ENCODE data around the gene PROSER2. TPM values are rescaled to one million over a fixed set of nuclear protein-coding genes. Genes with fewer than 3 reads are reported as not detected.

The PROSER2 gene
- total and polyA plus RNA-seq, 12 donors: 0.34 to 1.6 (median 0.76) TPM

GRCh38 chr10:11858093-11858492 lies 34.9 kb downstream of the PROSER2 start:
- intact Hi-C loops (cut with DNase I): no loop called here
- no peak overlapping the region for H3K4me3 ChIP-seq
- no peaks in the 10 kb centered on the region for H3K4me1 ChIP-seq
- DNase-seq (no peak), ATAC-seq (no peak)
- H3K9me3 ChIP-seq: no peaks in the 10 kb centered on the region
- H3K27me3 ChIP-seq: no peaks in the 10 kb centered on the region
- H3K27ac ChIP-seq: no peak overlapping the region
- TF ChIP-seq, protein P1, sequence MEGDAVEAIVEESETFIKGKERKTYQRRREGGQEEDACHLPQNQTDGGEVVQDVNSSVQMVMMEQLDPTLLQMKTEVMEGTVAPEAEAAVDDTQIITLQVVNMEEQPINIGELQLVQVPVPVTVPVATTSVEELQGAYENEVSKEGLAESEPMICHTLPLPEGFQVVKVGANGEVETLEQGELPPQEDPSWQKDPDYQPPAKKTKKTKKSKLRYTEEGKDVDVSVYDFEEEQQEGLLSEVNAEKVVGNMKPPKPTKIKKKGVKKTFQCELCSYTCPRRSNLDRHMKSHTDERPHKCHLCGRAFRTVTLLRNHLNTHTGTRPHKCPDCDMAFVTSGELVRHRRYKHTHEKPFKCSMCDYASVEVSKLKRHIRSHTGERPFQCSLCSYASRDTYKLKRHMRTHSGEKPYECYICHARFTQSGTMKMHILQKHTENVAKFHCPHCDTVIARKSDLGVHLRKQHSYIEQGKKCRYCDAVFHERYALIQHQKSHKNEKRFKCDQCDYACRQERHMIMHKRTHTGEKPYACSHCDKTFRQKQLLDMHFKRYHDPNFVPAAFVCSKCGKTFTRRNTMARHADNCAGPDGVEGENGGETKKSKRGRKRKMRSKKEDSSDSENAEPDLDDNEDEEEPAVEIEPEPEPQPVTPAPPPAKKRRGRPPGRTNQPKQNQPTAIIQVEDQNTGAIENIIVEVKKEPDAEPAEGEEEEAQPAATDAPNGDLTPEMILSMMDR (IDR thresholded peaks at IDR 0.05): no peak
- H3K36me3 ChIP-seq: peaks cover 0 to 12% (median 0%) of the 10 kb centered on the region in 9 donors
- WGBS, 2 donors: 91 to 94% methylated on average over 6 of the region's 6 CpGs

GRCh38 chr10:11861341-11861740 lies 38.2 kb downstream of the PROSER2 start:
- H3K27ac ChIP-seq: no peak overlapping the region

GRCh38 chr10:11861811-11862428 lies 38.8 kb downstream of the PROSER2 start:
- TF ChIP-seq, protein P1 (IDR thresholded peaks at IDR 0.05): no peak
- Histone ChIP-seq H3K4me3 (no peak overlapping the region), H3K36me3 (peaks cover 0 to 8% (median 0%) of the 10 kb centered on the region in 9 donors), H3K27ac (no peak overlapping the region), H3K4me1 (no peaks in the 10 kb centered on the region), H3K27me3 (no peaks in the 10 kb centered on the region), H3K9me3 (no peaks in the 10 kb centered on the region)
- DNase-seq: no peak
- intact Hi-C loops (cut with DNase I): no loop called here
- ATAC-seq: no peak
- WGBS, 2 donors: 91 to 93% methylated on average over 11 of the region's 11 CpGs

More at GRCh38 chr10:11861341-11861740, 38.2 kb downstream of the PROSER2 start:
- 94 to 95% methylated on average over 11 of the region's 11 CpGs for WGBS, 2 donors
- DNase-seq: no peak
- H3K36me3 ChIP-seq: peaks cover 0 to 8% (median 0%) of the 10 kb centered on the region in 9 donors
- H3K9me3 ChIP-seq: no peaks in the 10 kb centered on the region
- no peak for ATAC-seq
- TF ChIP-seq, protein P1 (IDR thresholded peaks at IDR 0.05): no peak
- intact Hi-C loops (cut with DNase I): no loop called here
- H3K4me3 ChIP-seq: no peak overlapping the region
- no peaks in the 10 kb centered on the region for H3K27me3 ChIP-seq
- no peaks in the 10 kb centered on the region for H3K4me1 ChIP-seq

DNA sequence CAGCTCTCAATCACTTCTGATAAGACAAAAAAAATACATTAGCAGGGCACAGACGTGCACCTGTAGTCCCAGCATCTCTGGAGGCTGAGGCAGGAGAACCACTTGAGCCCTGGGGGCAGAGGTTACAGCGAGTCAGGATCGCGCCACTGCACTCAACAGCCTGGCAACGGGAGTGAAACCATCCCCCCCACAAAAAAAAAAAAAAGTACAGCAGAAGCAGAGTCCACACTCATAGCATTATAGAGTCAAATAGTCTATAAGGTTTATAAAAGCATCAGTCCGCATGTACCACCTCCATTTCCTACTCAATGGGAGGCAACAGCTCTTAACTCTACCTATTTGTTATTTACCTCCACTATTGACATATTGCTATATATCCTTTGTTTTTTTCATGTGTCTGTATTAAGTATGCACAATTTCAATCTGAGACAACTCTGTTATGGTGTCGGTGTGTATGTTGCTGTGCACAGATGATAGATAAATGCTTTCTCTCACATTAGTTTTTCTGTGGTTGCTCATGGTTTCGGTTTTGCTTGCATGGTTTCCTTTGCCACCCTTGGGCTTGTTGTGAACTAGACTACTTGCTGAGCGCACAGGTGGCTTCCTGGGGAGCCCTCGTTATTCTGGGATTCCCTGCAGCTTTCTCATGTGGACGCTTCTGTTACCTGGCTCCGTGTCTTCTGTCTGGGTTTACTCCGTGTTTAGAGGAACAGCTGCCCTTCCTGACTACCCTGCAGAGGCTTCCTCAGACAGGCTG lies 40.4 kb downstream of the PROSER2 start:
- no peaks in the 10 kb centered on the region for H3K27me3 ChIP-seq
- no peak for DNase-seq
- intact Hi-C loops (cut with DNase I): no loop called here
- H3K4me1 ChIP-seq: no peaks in the 10 kb centered on the region
- H3K27ac ChIP-seq: no peak overlapping the region
- H3K36me3 ChIP-seq: peaks cover 0 to 8% (median 0%) of the 10 kb centered on the region in 9 donors
- H3K4me3 ChIP-seq: no peak overlapping the region
- H3K9me3 ChIP-seq: no peaks in the 10 kb centered on the region
- TF ChIP-seq, protein P1 (IDR thresholded peaks at IDR 0.05): no peak
- WGBS, 2 donors: 79 to 82% methylated on average over 13 of the region's 13 CpGs
- no peak for ATAC-seq

All from heart right ventricle (tissue), 16 donors.